PC-9 (cell line): Measurements from ENCODE around the gene CDS1. TPM values are rescaled to one million over a fixed set of nuclear protein-coding genes. Genes with fewer than 3 reads are reported as not detected.
"Not testable (repeated sequence)": the region's sequence is repeated elsewhere in the genome, so short reads cannot be mapped to it uniquely, and the experiment has no call there.

ENCODE experiments used
- BruUV-seq: library from RNA; stranded (reverse); fragments of 400-500 nt; replicated peaks from 2 replicates; lab custom pipeline; 2021; lab: Mats Ljungman, UMichigan
- CTCF ChIA-PET: fragments of 300-600 bp; sonication (Branson Sonifier 250); formaldehyde crosslinking; loops from one replicate; lab custom pipeline; 2022; ENCODE audit warnings: antibody characterized with exemption; lab: Charles Lee
- POLR2A ChIA-PET: fragments of 300-600 bp; sonication (Branson Sonifier 250); formaldehyde crosslinking; loops from one replicate; lab custom pipeline; 2022; ENCODE audit warnings: antibody characterized with exemption; ENCODE audit not compliant: unreplicated experiment; lab: Charles Lee
- DNase-seq, 2 experiments: peaks; one replicate each; pipeline versions ENCODE4 v3.0.0 to v3.0.0-alpha.2; 2015 to 2022; ENCODE audit warnings: mixed read lengths in 1 of 2
- H2AFZ ChIP-seq: fragments of 200-600 bp; sonication (generic); 2 replicates; pipeline ENCODE4 v1.8.1; 2017; ENCODE audit warnings: antibody characterized with exemption
- H3F3A ChIP-seq: fragments of 200-600 bp; sonication (generic); 2 replicates; pipeline ENCODE4 v1.8.1; 2017; ENCODE audit warnings: antibody characterized with exemption, mild to moderate bottlenecking, low read depth; ENCODE audit not compliant: insufficient read depth
- H3K27ac ChIP-seq: fragments of 200-600 bp; sonication (generic); 2 replicates; pipeline ENCODE4 v1.6.1; 2016; ENCODE audit warnings: mixed run types
- H3K27me3 ChIP-seq: fragments of 200-600 bp; sonication (generic); 2 replicates; pipeline ENCODE4 v1.6.1; 2016; ENCODE audit warnings: low read depth, mixed run types; ENCODE audit not compliant: insufficient read depth
- H3K36me3 ChIP-seq: fragments of 200-600 bp; sonication (generic); 2 replicates; pipeline ENCODE4 v1.6.1; 2016; ENCODE audit warnings: low read depth, mixed run types
- H3K4me1 ChIP-seq: fragments of 200-600 bp; sonication (generic); replicated peaks from 2 replicates; pipeline ENCODE4 v1.6.1; 2016; ENCODE audit warnings: mixed run types; ENCODE audit not compliant: insufficient read depth
- H3K4me2 ChIP-seq: fragments of 200-600 bp; sonication (generic); 2 replicates; pipeline ENCODE4 v1.6.1; 2017; ENCODE audit warnings: mixed run types
- H3K4me3 ChIP-seq: fragments of 200-600 bp; sonication (generic); 2 replicates; pipeline ENCODE4 v1.6.1; 2016; ENCODE audit warnings: mixed run types
- H3K79me2 ChIP-seq: fragments of 200-600 bp; sonication (generic); 2 replicates; pipeline ENCODE4 v1.6.1; 2017; ENCODE audit warnings: low read depth, mixed run types
- H3K9me2 ChIP-seq: fragments of 200-600 bp; sonication (generic); 2 replicates; pipeline ENCODE4 v1.8.1; 2017; ENCODE audit warnings: mild to moderate bottlenecking; ENCODE audit not compliant: insufficient read depth
- H3K9me3 ChIP-seq: fragments of 200-600 bp; sonication (generic); 2 replicates; pipeline ENCODE4 v1.8.1; 2016; ENCODE audit warnings: low read depth; ENCODE audit not compliant: insufficient read depth
- H4K20me1 ChIP-seq: fragments of 200-600 bp; sonication (generic); 2 replicates; pipeline ENCODE4 v1.8.1; 2017; ENCODE audit not compliant: insufficient read depth
- EZH2 ChIP-seq: fragments of 200-600 bp; sonication (generic); IDR thresholded peaks from 2 replicates; pipeline ENCODE4 v1.8.0; 2017; ENCODE audit warnings: antibody characterized with exemption, low read depth
- intact Hi-C: fragments of 100-400 bp; cut with micrococcal nuclease; formaldehyde crosslinking; loops from one replicate; pipeline ENCODE4 v1.10.0; 2022; ENCODE audit not compliant: unreplicated experiment
- total RNA-seq: library from RNA; stranded (reverse); gene quantifications from 2 replicates; pipeline ENCODE4 v1.2.3, GENCODE V29; 2021
- TF ChIP-seq, protein P1 (sequence below): fragments of 200-600 bp; sonication (generic); conservative IDR thresholded peaks from 2 replicates; pipeline ENCODE4 v1.6.1; 2017; ENCODE audit warnings: mixed run types, antibody characterized with exemption, mild to moderate bottlenecking, moderate library complexity

CDS1 gene
- total RNA-seq, 1 experiment from 2014 or later, result 35.6 TPM

- Histone ChIP-seq H3K9me3 (no peaks in the 10 kb centered on the region), H3K9me2 (no peaks in the 10 kb centered on the region), H3K27ac (no peak overlapping the region), H2AFZ (no peak overlapping the region), H4K20me1 (no peaks in the 10 kb centered on the region), H3K27me3 (no peaks in the 10 kb centered on the region), H3K36me3 (no peaks in the 10 kb centered on the region; the same call in 1 of the 2 replicates), H3K4me3 (no peak overlapping the region), H3F3A (peaks cover under 1% of the 10 kb centered on the region; the same call in 1 of the 2 replicates), H3K4me2 (no peak overlapping the region), H3K79me2 (no peaks in the 10 kb centered on the region), H3K4me1 (peaks cover 11% of the 10 kb centered on the region)
- intact Hi-C loops, result no loop called here
- BruUV-seq, result no TSS peak
- no peak for DNase-seq
- ChIA-PET POLR2A (no interaction called here), CTCF (no interaction called here)
- TF ChIP-seq, protein P1, sequence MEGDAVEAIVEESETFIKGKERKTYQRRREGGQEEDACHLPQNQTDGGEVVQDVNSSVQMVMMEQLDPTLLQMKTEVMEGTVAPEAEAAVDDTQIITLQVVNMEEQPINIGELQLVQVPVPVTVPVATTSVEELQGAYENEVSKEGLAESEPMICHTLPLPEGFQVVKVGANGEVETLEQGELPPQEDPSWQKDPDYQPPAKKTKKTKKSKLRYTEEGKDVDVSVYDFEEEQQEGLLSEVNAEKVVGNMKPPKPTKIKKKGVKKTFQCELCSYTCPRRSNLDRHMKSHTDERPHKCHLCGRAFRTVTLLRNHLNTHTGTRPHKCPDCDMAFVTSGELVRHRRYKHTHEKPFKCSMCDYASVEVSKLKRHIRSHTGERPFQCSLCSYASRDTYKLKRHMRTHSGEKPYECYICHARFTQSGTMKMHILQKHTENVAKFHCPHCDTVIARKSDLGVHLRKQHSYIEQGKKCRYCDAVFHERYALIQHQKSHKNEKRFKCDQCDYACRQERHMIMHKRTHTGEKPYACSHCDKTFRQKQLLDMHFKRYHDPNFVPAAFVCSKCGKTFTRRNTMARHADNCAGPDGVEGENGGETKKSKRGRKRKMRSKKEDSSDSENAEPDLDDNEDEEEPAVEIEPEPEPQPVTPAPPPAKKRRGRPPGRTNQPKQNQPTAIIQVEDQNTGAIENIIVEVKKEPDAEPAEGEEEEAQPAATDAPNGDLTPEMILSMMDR, result no peak
- TF ChIP-seq EZH2, result no peak
These were observed 96.2 kb downstream of the CDS1 start for GRCh38 chr4:84678976-84679744.

DNA sequence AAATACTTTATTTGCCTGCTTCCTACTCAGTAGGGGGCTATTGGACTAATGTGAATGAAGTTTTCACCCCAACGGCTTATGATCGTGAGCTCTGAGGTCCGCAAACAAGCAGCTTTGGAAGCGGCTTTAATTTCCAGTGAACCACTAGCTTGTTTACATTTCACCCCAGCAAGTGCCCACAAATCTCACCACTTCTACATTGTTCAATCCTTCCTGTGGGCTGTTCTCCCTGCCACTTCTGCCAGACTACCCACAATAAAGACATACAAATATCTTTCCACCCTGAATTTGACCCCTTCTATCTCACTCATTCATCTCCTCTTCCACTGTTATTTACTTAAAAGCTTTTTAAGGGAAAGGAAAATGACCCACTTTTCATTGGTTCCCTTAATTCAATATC, 98.0 kb downstream of the CDS1 start:
- Histone ChIP-seq H3K27me3 (no peaks in the 10 kb centered on the region), H3K9me2 (no peaks in the 10 kb centered on the region), H3K4me2 (no peak overlapping the region), H3K36me3 (no peaks in the 10 kb centered on the region; the same call in 1 of the 2 replicates), H3K79me2 (no peaks in the 10 kb centered on the region), H2AFZ (no peak overlapping the region), H3K27ac (no peak overlapping the region), H3K9me3 (no peaks in the 10 kb centered on the region), H3F3A (no peaks in the 10 kb centered on the region), H3K4me1 (peaks cover 11% of the 10 kb centered on the region), H3K4me3 (no peak overlapping the region), H4K20me1 (no peaks in the 10 kb centered on the region)
- CTCF ChIA-PET, result no interaction called here
- BruUV-seq, result no TSS peak
- intact Hi-C loops, result no loop called here
- no peak for DNase-seq
- POLR2A ChIA-PET, result no interaction called here
- no peak for TF ChIP-seq EZH2
- TF ChIP-seq, protein P1, result no peak

DNA sequence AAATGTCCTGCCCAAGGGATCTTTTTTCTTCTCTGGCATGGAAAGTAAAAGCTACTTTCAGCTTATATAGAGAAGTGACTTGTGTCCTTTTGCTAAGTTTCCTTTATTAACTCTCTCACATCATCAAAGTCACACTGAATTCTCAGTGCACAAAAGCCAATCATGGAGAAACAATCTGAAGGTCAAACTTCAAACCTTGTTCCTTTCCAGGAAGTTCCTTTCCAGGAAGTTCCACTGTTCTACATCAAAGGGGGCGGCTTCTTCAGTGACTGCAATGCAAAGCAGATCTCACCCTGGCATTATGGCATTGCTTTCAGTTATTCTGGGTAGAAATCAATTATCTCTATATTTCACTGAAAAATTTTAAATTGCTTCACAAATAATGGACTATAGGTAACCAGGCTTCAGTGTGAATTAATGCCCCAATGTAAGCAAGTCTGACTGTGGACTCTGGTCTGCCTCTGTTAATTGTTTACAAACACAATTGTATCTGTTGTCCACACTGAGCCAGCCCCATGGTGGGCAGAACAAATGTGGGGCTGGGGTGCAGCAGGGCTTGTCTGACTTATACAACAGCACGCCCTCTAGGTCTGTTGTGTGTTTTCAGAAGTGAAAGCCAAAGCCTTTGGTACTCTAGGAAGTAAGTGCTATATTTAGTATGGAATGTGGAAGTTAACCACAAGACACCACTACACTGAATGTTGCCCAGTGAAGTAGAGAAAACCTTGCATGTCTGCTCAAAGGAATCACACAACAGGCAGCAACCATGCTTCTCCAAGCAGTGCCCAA, 98.8 kb downstream of the CDS1 start:
- no peaks in the 10 kb centered on the region for H3K9me2 ChIP-seq
- intact Hi-C loops, result no loop called here
- H3F3A ChIP-seq, result no peaks in the 10 kb centered on the region
- H3K27me3 ChIP-seq, result no peaks in the 10 kb centered on the region
- H3K9me3 ChIP-seq, result no peaks in the 10 kb centered on the region
- no peaks in the 10 kb centered on the region for H3K79me2 ChIP-seq
- ChIA-PET POLR2A (no interaction called here), CTCF (no interaction called here)
- TF ChIP-seq EZH2, result no peak
- TF ChIP-seq, protein P1, result no peak
- no TSS peak for BruUV-seq
- no peak overlapping the region for H3K27ac ChIP-seq
- H3K4me3 ChIP-seq, result no peak overlapping the region
- peak; percentile 11 to 66 for DNase-seq
- peaks cover 11% of the 10 kb centered on the region for H3K4me1 ChIP-seq
- no peak overlapping the region for H3K4me2 ChIP-seq
- H4K20me1 ChIP-seq, result no peaks in the 10 kb centered on the region
- no peak overlapping the region for H2AFZ ChIP-seq
- H3K36me3 ChIP-seq, result no peaks in the 10 kb centered on the region; the same call in 1 of the 2 replicates

DNA sequence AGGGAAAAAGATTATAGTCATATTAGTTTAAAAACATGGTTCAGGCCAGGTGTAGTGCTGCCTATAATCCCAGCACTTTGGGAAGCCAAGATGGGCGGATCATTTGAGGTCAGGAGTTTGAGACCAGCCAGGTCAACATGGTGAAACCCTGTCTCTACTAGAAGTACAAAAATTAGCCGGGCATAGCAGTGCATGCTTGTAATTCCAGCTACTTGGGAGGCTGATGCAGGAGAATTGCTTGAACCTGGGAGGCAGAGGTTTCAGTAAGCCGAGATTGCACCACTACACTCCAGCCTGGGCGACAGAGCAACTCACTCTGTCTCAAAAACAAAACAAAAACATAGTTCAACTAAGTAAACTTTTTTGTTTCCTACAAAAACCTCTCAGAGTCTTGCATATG, 99.7 kb downstream of the CDS1 start:
- intact Hi-C loops, H3K9me2 ChIP-seq, DNase-seq, H4K20me1 ChIP-seq, H3K27me3 ChIP-seq, H3K9me3 ChIP-seq, H3K79me2 ChIP-seq, CTCF ChIA-PET, H3K4me3 ChIP-seq, H2AFZ ChIP-seq, H3K36me3 ChIP-seq, POLR2A ChIA-PET, H3F3A ChIP-seq, H3K27ac ChIP-seq, BruUV-seq, H3K4me2 ChIP-seq: not testable (repeated sequence)
- peaks cover 11% of the 10 kb centered on the region for H3K4me1 ChIP-seq
